Tibial nerve (tissue), 4 donors: ENCODE data around the gene SAPCD2. TPM values are rescaled to one million over a fixed set of nuclear protein-coding genes. Genes with fewer than 3 reads are reported as not detected.

Experiments used
- DNase-seq, 2 donors: peaks; one replicate each; pipeline ENCODE4 v3.0.0-alpha.2; 2019; ENCODE audit warnings: low spot score in 2 of 2
- H3K27ac ChIP-seq, 4 donors: fragments of 200-600 bp; sonication (generic) in 3 of 4; one replicate each; pipeline ENCODE4 v1.5.1; 2017 to 2019; ENCODE audit warnings: mild to moderate bottlenecking in 1 of 4
- H3K27me3 ChIP-seq, 2 donors: fragments of 200-600 bp; sonication (generic) in 1 of 2; one replicate each; pipeline versions ENCODE4 v1.5.1 to v1.6.0; 2017 to 2019
- H3K36me3 ChIP-seq, 3 donors: fragments of 200-600 bp; sonication (generic); one replicate each; pipeline ENCODE4 v1.5.1; 2018 to 2019
- H3K4me1 ChIP-seq, 4 donors: fragments of 200-600 bp; sonication (generic) in 3 of 4; one replicate each; pipeline ENCODE4 v1.5.1; 2017 to 2019
- H3K4me3 ChIP-seq, 4 donors: fragments of 200-600 bp; sonication (generic) in 3 of 4; one replicate each; pipeline ENCODE4 v1.5.1; 2017 to 2019; ENCODE audit warnings: mild to moderate bottlenecking in 1 of 4, moderate library complexity in 1 of 4
- H3K9me3 ChIP-seq, 4 donors: fragments of 200-600 bp; sonication (generic) in 3 of 4; one replicate each; pipeline ENCODE4 v1.5.1; 2017 to 2019
- CTCF ChIP-seq, 5 experiments: fragments of 200-600 bp in 3 of 5; fragments of 450-650 bp in 2 of 5; sonication (generic) in 3 of 5; IDR thresholded peaks; one replicate each; pipeline ENCODE4 v1.5.1; 2016 to 2019; ENCODE audit warnings: antibody characterized with exemption in 5 of 5, mild to moderate bottlenecking in 3 of 5, moderate library complexity in 2 of 5
- EP300 ChIP-seq, 2 donors: sonication (generic); formaldehyde crosslinking; IDR thresholded peaks; one replicate each; pipeline ENCODE4 v1.6.1; 2017; ENCODE audit warnings: antibody characterized with exemption in 2 of 2, mild to moderate bottlenecking in 1 of 2
- POLR2A ChIP-seq, 2 donors: fragments of 450-650 bp; IDR thresholded peaks; one replicate each; pipeline ENCODE4 v1.6.1; 2017; ENCODE audit warnings: antibody characterized with exemption in 2 of 2, mild to moderate bottlenecking in 2 of 2, moderate library complexity in 2 of 2
- WGBS, 2 donors: methylation state at CpG; one replicate each; pipeline ENCODE4 v1.1.5; 2018; 5-methylcytosine and 5-hydroxymethylcytosine counted together
- total RNA-seq, 4 donors: library from RNA; depleted of rRNA; stranded (reverse); fragments of >200 nt; gene quantifications; one replicate each; pipeline ENCODE4 v1.1.0, GENCODE V29; 2016

SAPCD2 gene
- total RNA-seq, 4 donors from 2014 or later: 0.22 to 0.90 TPM; not detected in 2

GRCh38 chr9:137052998-137053943 lies 17.1 kb downstream of the SAPCD2 start:
- no peaks in the 10 kb centered on the region for H3K9me3 ChIP-seq
- TF ChIP-seq POLR2A (IDR thresholded peaks at IDR 0.05) (no peak), EP300 (IDR thresholded peaks at IDR 0.05) (no peak), CTCF (IDR thresholded peaks at IDR 0.05) (no peak)
- H3K4me3 ChIP-seq: peak overlapping the region; percentile 32 to 55 (median 40)
- H3K27me3 ChIP-seq: peaks cover 0 to 35% of the 10 kb centered on the region in 2 donors
- DNase-seq: no peak
- H3K27ac ChIP-seq: peak overlapping the region; percentile 76 to 92 (median 88)
- peaks cover 3 to 82% (median 35%) of the 10 kb centered on the region in 4 donors for H3K4me1 ChIP-seq
- H3K36me3 ChIP-seq: no peaks in the 10 kb centered on the region
- 23 to 24% methylated on average over 20 to 26 of the region's 71 CpGs for whole genome bisulfite sequencing, 2 donors

- Histone ChIP-seq H3K4me1 (peaks cover 3 to 75% (median 35%) of the 10 kb centered on the region in 4 donors), H3K4me3 (no peak overlapping the region), H3K27ac (peak overlapping the region in 1 of 4 donors; percentile 17), H3K27me3 (peaks cover 0 to 39% of the 10 kb centered on the region in 2 donors), H3K9me3 (no peaks in the 10 kb centered on the region), H3K36me3 (no peaks in the 10 kb centered on the region)
- 63 to 75% methylated on average over 8 of the region's 8 CpGs for WGBS, 2 donors
- TF ChIP-seq CTCF (IDR thresholded peaks at IDR 0.05) (no peak), EP300 (IDR thresholded peaks at IDR 0.05) (no peak), POLR2A (IDR thresholded peaks at IDR 0.05) (no peak)
- no peak for DNase-seq
Observed at GRCh38 chr9:137052293-137052692, 18.1 kb downstream of the SAPCD2 start.

GRCh38 chr9:137051145-137051724 lies 19.1 kb downstream of the SAPCD2 start:
- Histone ChIP-seq H3K27me3 (peaks cover 0 to 39% of the 10 kb centered on the region in 2 donors), H3K9me3 (no peaks in the 10 kb centered on the region), H3K4me3 (no peak overlapping the region), H3K36me3 (no peaks in the 10 kb centered on the region), H3K4me1 (peaks cover 3 to 72% (median 38%) of the 10 kb centered on the region in 4 donors), H3K27ac (no peak overlapping the region)
- no peak for DNase-seq
- 71 to 89% methylated on average over 9 to 12 of the region's 17 CpGs for WGBS, 2 donors
- no peak for TF ChIP-seq POLR2A (IDR thresholded peaks at IDR 0.05)
- no peak for TF ChIP-seq CTCF (IDR thresholded peaks at IDR 0.05)
- no peak for TF ChIP-seq EP300 (IDR thresholded peaks at IDR 0.05)

- TF ChIP-seq POLR2A (IDR thresholded peaks at IDR 0.05) (no peak), CTCF (IDR thresholded peaks at IDR 0.05) (no peak), EP300 (IDR thresholded peaks at IDR 0.05) (no peak)
- DNase-seq: no peak
- no peaks in the 10 kb centered on the region for H3K36me3 ChIP-seq
- H3K4me3 ChIP-seq: no peak overlapping the region
- peaks cover 3 to 69% (median 35%) of the 10 kb centered on the region in 4 donors for H3K4me1 ChIP-seq
- H3K27me3 ChIP-seq: peaks cover 0 to 39% of the 10 kb centered on the region in 2 donors
- H3K9me3 ChIP-seq: no peaks in the 10 kb centered on the region
- 65 to 80% methylated on average over 2 to 5 of the region's 5 CpGs for whole genome bisulfite sequencing, 2 donors
- peak overlapping the region in 1 of 4 donors; percentile 37 for H3K27ac ChIP-seq
Observed at GRCh38 chr9:137050570-137050969, 19.8 kb downstream of the SAPCD2 start.
